GM23338 (cell line): ENCODE data around the gene CDH4. TPM values are rescaled to one million over a fixed set of nuclear protein-coding genes. Genes with fewer than 3 reads are reported as not detected.

Source experiments
- ATAC-seq: fragments of 200-7000 bp; cut with Tn5 transposase; 3 replicates; pipeline ENCODE4 v1.9.1; 2020
- DNase-seq: peaks from one replicate; pipeline ENCODE4 v3.0.0-alpha.2; 2015; ENCODE audit warnings: low spot score
- H2AFZ ChIP-seq: fragments of 200-600 bp; sonication (generic); 2 replicates; pipeline ENCODE4 v1.8.0; 2016; ENCODE audit warnings: antibody characterized with exemption, mild to moderate bottlenecking, moderate library complexity
- H3F3A ChIP-seq: fragments of 200-600 bp; sonication (generic); replicated peaks from 2 replicates; pipeline ENCODE4 v1.8.0; 2017; ENCODE audit warnings: antibody characterized with exemption, mixed run types, low read depth
- H3K27ac ChIP-seq: fragments of 200-600 bp; sonication (generic); 2 replicates; pipeline ENCODE4 v1.6.1; 2016; ENCODE audit warnings: low read depth
- H3K27me3 ChIP-seq: fragments of 200-600 bp; sonication (generic); 2 replicates; pipeline ENCODE4 v1.8.0; 2016; ENCODE audit warnings: mild to moderate bottlenecking, mixed run types, moderate library complexity; ENCODE audit not compliant: insufficient read depth
- H3K36me3 ChIP-seq: fragments of 200-600 bp; sonication (generic); 2 replicates; pipeline ENCODE4 v1.8.0; 2016; ENCODE audit warnings: mild to moderate bottlenecking; ENCODE audit not compliant: insufficient read depth
- H3K4me1 ChIP-seq: fragments of 200-600 bp; sonication (generic); 2 replicates; pipeline ENCODE4 v1.8.0; 2016; ENCODE audit warnings: mild to moderate bottlenecking, moderate library complexity; ENCODE audit not compliant: insufficient read depth
- H3K4me2 ChIP-seq: fragments of 200-600 bp; sonication (generic); 2 replicates; pipeline ENCODE4 v1.7.1; 2017; ENCODE audit warnings: mixed run types
- H3K4me3 ChIP-seq: fragments of 200-600 bp; sonication (generic); 2 replicates; pipeline ENCODE4 v1.6.1; 2016; ENCODE audit warnings: mixed run types
- H3K79me2 ChIP-seq: fragments of 200-600 bp; sonication (generic); replicated peaks from 2 replicates; pipeline ENCODE4 v1.8.0; 2017; ENCODE audit warnings: mild to moderate bottlenecking; ENCODE audit not compliant: insufficient read depth
- H3K9me2 ChIP-seq: fragments of 200-600 bp; sonication (generic); 2 replicates; pipeline ENCODE4 v1.8.0; 2017; ENCODE audit not compliant: insufficient read depth
- H4K20me1 ChIP-seq: fragments of 200-600 bp; sonication (generic); replicated peaks from 2 replicates; pipeline ENCODE4 v1.8.0; 2017; ENCODE audit warnings: mild to moderate bottlenecking; ENCODE audit not compliant: insufficient read depth
- H3K27ac Mint-ChIP-seq: 2 replicates; pipeline ENCODE4 v1.8.0; 2020; ENCODE audit warnings: inconsistent platforms, mild to moderate bottlenecking, moderate library complexity, mixed read lengths
- H3K27me3 Mint-ChIP-seq: 3 replicates; pipeline ENCODE4 v1.8.0; 2022; ENCODE audit warnings: low read depth, mild to moderate bottlenecking, moderate library complexity, mixed read lengths, inconsistent platforms; ENCODE audit not compliant: insufficient read depth, poor library complexity
- H3K36me3 Mint-ChIP-seq: 3 replicates; pipeline ENCODE4 v1.8.0; 2021; ENCODE audit warnings: low read depth, mild to moderate bottlenecking, inconsistent platforms, moderate library complexity, mixed read lengths
- H3K4me1 Mint-ChIP-seq: 3 replicates; pipeline ENCODE4 v1.8.0; 2020; ENCODE audit warnings: mild to moderate bottlenecking, inconsistent platforms, mixed read lengths
- H3K4me3 Mint-ChIP-seq: 3 replicates; pipeline ENCODE4 v1.8.0; 2021; ENCODE audit warnings: moderate library complexity, mild to moderate bottlenecking, inconsistent platforms, mixed read lengths
- H3K9me3 Mint-ChIP-seq: 3 replicates; pipeline ENCODE4 v1.8.0; 2020; ENCODE audit warnings: moderate library complexity, mild to moderate bottlenecking, inconsistent platforms, mixed read lengths
- CREB1 ChIP-seq: fragments of 250-450 bp; sonication (Bioruptor Pico); IDR thresholded peaks from 2 replicates; pipeline ENCODE4 v1.5.0; 2020; ENCODE audit warnings: low read depth, mild to moderate bottlenecking, moderate library complexity
- EZH2 ChIP-seq: fragments of 200-600 bp; sonication (generic); IDR thresholded peaks from one replicate; pipeline ENCODE4 v1.8.0; 2017; ENCODE audit warnings: antibody characterized with exemption, mild to moderate bottlenecking, low read depth; ENCODE audit not compliant: unreplicated experiment
- JUNB ChIP-seq: IDR thresholded peaks from one replicate; pipeline ENCODE4 v1.6.1; 2016; ENCODE audit warnings: antibody characterized with exemption; ENCODE audit not compliant: unreplicated experiment
- NANOG ChIP-seq: IDR thresholded peaks from 2 replicates; pipeline ENCODE4 v1.6.1; 2016; ENCODE audit warnings: antibody characterized with exemption, borderline replicate concordance
- POLR2AphosphoS5 ChIP-seq: IDR thresholded peaks from 2 replicates; pipeline ENCODE4 v1.6.1; 2016; ENCODE audit warnings: antibody characterized with exemption, low read depth
- STAT1 ChIP-seq: IDR thresholded peaks from one replicate; pipeline ENCODE4 v1.6.1; 2016; ENCODE audit warnings: antibody characterized with exemption; ENCODE audit not compliant: unreplicated experiment
- ZNF331 ChIP-seq: fragments of 250-450 bp; sonication (Bioruptor Pico); IDR thresholded peaks from 2 replicates; pipeline ENCODE4 v1.5.0; 2020; ENCODE audit warnings: low read depth, mild to moderate bottlenecking, moderate library complexity
- polyA plus RNA-seq: library from polyadenylated mRNA; unstranded; fragments of >200 nt; fragmentation: Nextera tagmentation; extraction: Ambion mirVana; gene quantifications from 2 replicates; pipeline ENCODE4 v1.2.1, GENCODE V29; 2016
- total RNA-seq: library from RNA; depleted of rRNA; stranded (reverse); fragments of >200 nt; shearing (Covaris generic); gene quantifications from 2 replicates; pipeline ENCODE4 v1.2.3, GENCODE V29; 2014
- TF ChIP-seq, protein P1 (sequence below), 2 experiments: fragments of 200-600 bp in 1 of 2; sonication (generic) in 1 of 2; conservative IDR thresholded peaks; 2 replicates each; pipeline versions ENCODE4 v1.5.1 to v1.6.1; 2016 to 2017; ENCODE audit warnings: antibody characterized with exemption in 2 of 2, low read depth in 2 of 2, mild to moderate bottlenecking in 2 of 2, moderate library complexity in 1 of 2
- TF ChIP-seq, protein P2 (sequence below): IDR thresholded peaks from one replicate; pipeline ENCODE4 v1.6.1; 2018; ENCODE audit warnings: antibody characterized with exemption; ENCODE audit not compliant: unreplicated experiment

The CDH4 gene
- total and polyA plus RNA-seq, 2 experiments from 2014 or later = 1.2 to 4.2 TPM

DNA sequence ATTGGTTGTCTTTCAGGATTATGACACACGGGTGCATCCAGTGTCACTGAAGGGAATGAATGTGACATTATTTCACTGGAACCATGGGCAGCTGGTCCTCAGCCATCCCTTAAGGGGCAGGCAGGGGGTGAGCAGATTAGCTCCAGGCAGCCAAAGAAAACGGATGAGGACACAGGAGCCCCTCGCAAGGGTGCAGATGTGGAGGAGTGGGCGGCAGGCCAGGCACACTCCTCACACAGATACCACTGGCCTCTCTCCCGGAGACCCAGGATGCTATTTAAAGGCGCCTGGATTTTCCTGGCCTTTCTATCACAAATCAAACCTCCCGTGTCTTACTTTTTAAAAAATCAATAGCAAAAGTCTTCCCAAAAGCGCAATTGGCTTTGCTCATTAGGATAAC is 603.2 kb downstream of the CDH4 start:
- H2AFZ ChIP-seq = no peak overlapping the region
- H3K27ac Mint-ChIP-seq = no peak overlapping the region
- no peaks in the 10 kb centered on the region for H3K36me3 ChIP-seq
- no peaks in the 10 kb centered on the region for H3K36me3 Mint-ChIP-seq
- H3K9me2 ChIP-seq = no peaks in the 10 kb centered on the region
- no peaks in the 10 kb centered on the region for H3K27me3 ChIP-seq
- no peak overlapping the region for H3K27ac ChIP-seq
- no peak overlapping the region for H3K4me3 Mint-ChIP-seq
- H3K4me1 Mint-ChIP-seq = no peaks in the 10 kb centered on the region
- H3K79me2 ChIP-seq = no peaks in the 10 kb centered on the region
- H3K4me3 ChIP-seq = no peak overlapping the region
- no peaks in the 10 kb centered on the region for H3K4me1 ChIP-seq
- ATAC-seq = no peak
- no peak for TF ChIP-seq EZH2
- no peak for TF ChIP-seq NANOG
- TF ChIP-seq STAT1 = no peak
- TF ChIP-seq, protein P1, sequence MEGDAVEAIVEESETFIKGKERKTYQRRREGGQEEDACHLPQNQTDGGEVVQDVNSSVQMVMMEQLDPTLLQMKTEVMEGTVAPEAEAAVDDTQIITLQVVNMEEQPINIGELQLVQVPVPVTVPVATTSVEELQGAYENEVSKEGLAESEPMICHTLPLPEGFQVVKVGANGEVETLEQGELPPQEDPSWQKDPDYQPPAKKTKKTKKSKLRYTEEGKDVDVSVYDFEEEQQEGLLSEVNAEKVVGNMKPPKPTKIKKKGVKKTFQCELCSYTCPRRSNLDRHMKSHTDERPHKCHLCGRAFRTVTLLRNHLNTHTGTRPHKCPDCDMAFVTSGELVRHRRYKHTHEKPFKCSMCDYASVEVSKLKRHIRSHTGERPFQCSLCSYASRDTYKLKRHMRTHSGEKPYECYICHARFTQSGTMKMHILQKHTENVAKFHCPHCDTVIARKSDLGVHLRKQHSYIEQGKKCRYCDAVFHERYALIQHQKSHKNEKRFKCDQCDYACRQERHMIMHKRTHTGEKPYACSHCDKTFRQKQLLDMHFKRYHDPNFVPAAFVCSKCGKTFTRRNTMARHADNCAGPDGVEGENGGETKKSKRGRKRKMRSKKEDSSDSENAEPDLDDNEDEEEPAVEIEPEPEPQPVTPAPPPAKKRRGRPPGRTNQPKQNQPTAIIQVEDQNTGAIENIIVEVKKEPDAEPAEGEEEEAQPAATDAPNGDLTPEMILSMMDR (conservative IDR thresholded peaks at IDR 0.05; ENCODE audit: low read depth in 2 of 2) = no peak
- TF ChIP-seq, protein P2, sequence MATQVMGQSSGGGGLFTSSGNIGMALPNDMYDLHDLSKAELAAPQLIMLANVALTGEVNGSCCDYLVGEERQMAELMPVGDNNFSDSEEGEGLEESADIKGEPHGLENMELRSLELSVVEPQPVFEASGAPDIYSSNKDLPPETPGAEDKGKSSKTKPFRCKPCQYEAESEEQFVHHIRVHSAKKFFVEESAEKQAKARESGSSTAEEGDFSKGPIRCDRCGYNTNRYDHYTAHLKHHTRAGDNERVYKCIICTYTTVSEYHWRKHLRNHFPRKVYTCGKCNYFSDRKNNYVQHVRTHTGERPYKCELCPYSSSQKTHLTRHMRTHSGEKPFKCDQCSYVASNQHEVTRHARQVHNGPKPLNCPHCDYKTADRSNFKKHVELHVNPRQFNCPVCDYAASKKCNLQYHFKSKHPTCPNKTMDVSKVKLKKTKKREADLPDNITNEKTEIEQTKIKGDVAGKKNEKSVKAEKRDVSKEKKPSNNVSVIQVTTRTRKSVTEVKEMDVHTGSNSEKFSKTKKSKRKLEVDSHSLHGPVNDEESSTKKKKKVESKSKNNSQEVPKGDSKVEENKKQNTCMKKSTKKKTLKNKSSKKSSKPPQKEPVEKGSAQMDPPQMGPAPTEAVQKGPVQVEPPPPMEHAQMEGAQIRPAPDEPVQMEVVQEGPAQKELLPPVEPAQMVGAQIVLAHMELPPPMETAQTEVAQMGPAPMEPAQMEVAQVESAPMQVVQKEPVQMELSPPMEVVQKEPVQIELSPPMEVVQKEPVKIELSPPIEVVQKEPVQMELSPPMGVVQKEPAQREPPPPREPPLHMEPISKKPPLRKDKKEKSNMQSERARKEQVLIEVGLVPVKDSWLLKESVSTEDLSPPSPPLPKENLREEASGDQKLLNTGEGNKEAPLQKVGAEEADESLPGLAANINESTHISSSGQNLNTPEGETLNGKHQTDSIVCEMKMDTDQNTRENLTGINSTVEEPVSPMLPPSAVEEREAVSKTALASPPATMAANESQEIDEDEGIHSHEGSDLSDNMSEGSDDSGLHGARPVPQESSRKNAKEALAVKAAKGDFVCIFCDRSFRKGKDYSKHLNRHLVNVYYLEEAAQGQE = no peak
- no peak for TF ChIP-seq CREB1
- TF ChIP-seq JUNB = no peak
- no peak for TF ChIP-seq POLR2AphosphoS5
- no peak for DNase-seq
- peaks cover 3% of the 10 kb centered on the region for H3K27me3 Mint-ChIP-seq
- H3F3A ChIP-seq = no peaks in the 10 kb centered on the region
- H4K20me1 ChIP-seq = no peaks in the 10 kb centered on the region
- no peaks in the 10 kb centered on the region; the same call in 2 of the 3 replicates for H3K9me3 Mint-ChIP-seq
- no peak overlapping the region for H3K4me2 ChIP-seq

DNA sequence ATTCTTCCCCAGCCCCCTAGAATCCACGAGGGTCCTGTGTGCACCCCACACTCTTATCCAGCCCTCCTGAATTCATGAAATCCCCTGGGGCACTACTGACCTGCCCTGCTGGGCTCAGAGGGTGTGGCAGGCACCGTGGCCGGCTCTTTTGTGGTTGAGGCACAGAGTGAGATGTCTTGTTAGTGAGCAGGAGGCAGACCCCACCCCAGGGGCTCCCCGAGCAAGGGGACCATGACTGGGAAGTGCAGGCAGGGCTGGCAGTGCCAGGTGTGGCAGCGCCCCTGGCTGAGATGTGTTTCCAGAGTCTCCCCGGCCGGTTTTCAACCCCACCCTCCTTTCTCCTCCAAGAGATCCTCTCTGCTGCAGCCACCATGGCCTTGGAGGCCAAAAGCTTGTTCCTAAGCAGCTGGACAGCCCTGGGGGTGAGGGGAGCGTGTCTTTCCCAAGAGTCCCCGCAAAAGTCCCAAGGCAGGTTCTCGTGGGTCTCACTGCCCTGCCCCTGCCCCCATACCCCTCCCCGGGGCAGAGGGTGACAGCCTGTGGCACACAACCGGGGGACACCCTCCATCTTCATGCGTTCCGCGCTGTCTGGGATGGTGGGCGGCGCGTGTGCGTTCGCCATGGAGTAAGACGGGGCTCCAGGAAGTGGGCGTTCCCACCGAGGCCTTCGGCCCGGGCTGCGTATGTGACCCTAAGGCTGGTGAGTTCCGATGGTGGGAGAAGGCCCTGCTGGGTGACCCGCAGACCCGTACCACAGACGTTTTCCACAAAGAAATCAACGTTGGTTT is 604.8 kb downstream of the CDH4 start:
- no peaks in the 10 kb centered on the region for H3K27me3 ChIP-seq
- Mint-ChIP-seq H3K9me3 (no peaks in the 10 kb centered on the region; the same call in 1 of the 3 replicates), H3K27me3 (peaks cover 3% of the 10 kb centered on the region), H3K36me3 (no peaks in the 10 kb centered on the region), H3K4me1 (no peaks in the 10 kb centered on the region), H3K27ac (no peak overlapping the region), H3K4me3 (no peak overlapping the region)
- DNase-seq = no peak
- no peak overlapping the region for H3K4me2 ChIP-seq
- H3K79me2 ChIP-seq = no peaks in the 10 kb centered on the region
- no peaks in the 10 kb centered on the region for H4K20me1 ChIP-seq
- H3K36me3 ChIP-seq = no peaks in the 10 kb centered on the region
- no peak overlapping the region for H3K27ac ChIP-seq
- no peaks in the 10 kb centered on the region for H3K9me2 ChIP-seq
- no peak overlapping the region for H3K4me3 ChIP-seq
- ATAC-seq = no peak
- no peaks in the 10 kb centered on the region for H3F3A ChIP-seq
- TF ChIP-seq ZNF331 (CRISPR knock-in tag) = no peak
- no peaks in the 10 kb centered on the region for H3K4me1 ChIP-seq
- H2AFZ ChIP-seq = no peak overlapping the region
